ENCODE data around the gene PELI3.

PELI3 gene

DNA sequence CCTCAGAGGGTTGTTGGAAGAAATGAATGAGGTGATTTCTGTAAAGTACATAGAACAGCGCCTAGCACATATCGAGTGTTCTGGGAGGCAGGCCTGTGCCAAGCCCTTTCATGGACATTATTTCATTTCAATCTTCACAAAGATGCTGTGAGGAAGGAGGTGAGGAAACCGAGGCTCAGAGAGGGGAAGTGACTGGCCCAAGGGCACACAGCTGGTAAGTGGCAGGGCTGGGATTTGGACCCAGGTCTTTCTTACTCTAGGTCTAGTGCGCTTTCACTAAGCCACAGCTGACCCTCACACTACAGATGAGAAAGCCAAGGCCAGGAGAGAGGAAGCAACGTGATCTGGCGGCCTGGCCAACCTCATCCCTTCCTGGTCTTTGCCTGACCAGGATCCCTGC lies 2.0 kb downstream of the PELI3 start:
- no peaks in the 10 kb centered on the region for H3K9me2 ChIP-seq (replicated peaks; ENCODE audit: low read depth, low read length)
- H3K36me3 ChIP-seq (ENCODE audit: insufficient read depth, low read length), result no peaks in the 10 kb centered on the region
- no peak overlapping the region for H3K4me2 ChIP-seq (ENCODE audit: low read depth, low read length, poor library complexity, severe bottlenecking)
- peaks cover 28% of the 10 kb centered on the region for H3K4me1 ChIP-seq (ENCODE audit: insufficient read depth, low read length, poor library complexity, severe bottlenecking)
- H3K27me3 ChIP-seq (ENCODE audit: insufficient read depth, low read length, poor library complexity, severe bottlenecking), result no peaks in the 10 kb centered on the region
- no peaks in the 10 kb centered on the region for H4K20me1 ChIP-seq (ENCODE audit: insufficient read depth, low read length, poor library complexity, severe bottlenecking)
- H2AFZ ChIP-seq (ENCODE audit: low read length), result no peak overlapping the region
- no peaks in the 10 kb centered on the region for H3K79me2 ChIP-seq (ENCODE audit: insufficient read depth, low read length)
- H3K9me3 ChIP-seq (ENCODE audit: insufficient read depth, low read depth, low read length), result no peaks in the 10 kb centered on the region
- H3K4me3 ChIP-seq (ENCODE audit: low read length, poor library complexity, severe bottlenecking), result no peak overlapping the region
- TF ChIP-seq, protein P1, sequence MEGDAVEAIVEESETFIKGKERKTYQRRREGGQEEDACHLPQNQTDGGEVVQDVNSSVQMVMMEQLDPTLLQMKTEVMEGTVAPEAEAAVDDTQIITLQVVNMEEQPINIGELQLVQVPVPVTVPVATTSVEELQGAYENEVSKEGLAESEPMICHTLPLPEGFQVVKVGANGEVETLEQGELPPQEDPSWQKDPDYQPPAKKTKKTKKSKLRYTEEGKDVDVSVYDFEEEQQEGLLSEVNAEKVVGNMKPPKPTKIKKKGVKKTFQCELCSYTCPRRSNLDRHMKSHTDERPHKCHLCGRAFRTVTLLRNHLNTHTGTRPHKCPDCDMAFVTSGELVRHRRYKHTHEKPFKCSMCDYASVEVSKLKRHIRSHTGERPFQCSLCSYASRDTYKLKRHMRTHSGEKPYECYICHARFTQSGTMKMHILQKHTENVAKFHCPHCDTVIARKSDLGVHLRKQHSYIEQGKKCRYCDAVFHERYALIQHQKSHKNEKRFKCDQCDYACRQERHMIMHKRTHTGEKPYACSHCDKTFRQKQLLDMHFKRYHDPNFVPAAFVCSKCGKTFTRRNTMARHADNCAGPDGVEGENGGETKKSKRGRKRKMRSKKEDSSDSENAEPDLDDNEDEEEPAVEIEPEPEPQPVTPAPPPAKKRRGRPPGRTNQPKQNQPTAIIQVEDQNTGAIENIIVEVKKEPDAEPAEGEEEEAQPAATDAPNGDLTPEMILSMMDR (conservative IDR thresholded peaks at IDR 0.05; ENCODE audit: low read length), result no peak
- TF ChIP-seq EZH2phosphoT487 (IDR thresholded peaks at IDR 0.05; ENCODE audit: borderline replicate concordance), result no peak
- no peak overlapping the region for H3K9ac ChIP-seq (ENCODE audit: low read depth, low read length, poor library complexity, severe bottlenecking)
- H3F3A ChIP-seq (ENCODE audit: low read depth), result peaks cover 9% of the 10 kb centered on the region; the same call in 1 of the 2 replicates

DNA sequence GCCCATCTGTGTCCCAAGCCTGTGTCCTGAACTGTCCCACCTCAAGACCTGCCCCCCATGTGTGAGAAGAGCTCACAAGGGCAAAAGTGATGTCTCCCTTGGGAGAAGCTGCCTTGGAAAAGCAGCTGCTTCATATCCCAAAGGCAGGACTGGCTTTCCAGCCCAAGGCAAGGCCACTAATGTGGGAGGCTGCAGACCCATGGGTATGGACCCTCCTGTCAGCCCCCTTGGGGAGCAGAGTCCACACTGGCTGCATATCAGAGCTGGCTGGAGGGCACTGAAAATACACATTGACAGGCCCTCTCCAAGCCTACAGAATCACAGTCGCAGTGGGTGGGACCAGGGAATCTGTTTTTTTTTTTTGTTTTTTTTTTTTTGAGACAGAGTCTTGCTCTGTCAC lies 2.7 kb downstream of the PELI3 start:
- Histone ChIP-seq H3K27me3 (ENCODE audit: insufficient read depth, low read length, poor library complexity, severe bottlenecking) (no peaks in the 10 kb centered on the region), H3K4me3 (ENCODE audit: low read length, poor library complexity, severe bottlenecking) (no peak overlapping the region), H3K9ac (ENCODE audit: low read depth, low read length, poor library complexity, severe bottlenecking) (no peak overlapping the region), H3K36me3 (ENCODE audit: insufficient read depth, low read length) (no peaks in the 10 kb centered on the region), H3K4me1 (ENCODE audit: insufficient read depth, low read length, poor library complexity, severe bottlenecking) (peaks cover 28% of the 10 kb centered on the region), H3F3A (ENCODE audit: low read depth) (peaks cover 9% of the 10 kb centered on the region; the same call in 1 of the 2 replicates), H4K20me1 (ENCODE audit: insufficient read depth, low read length, poor library complexity, severe bottlenecking) (no peaks in the 10 kb centered on the region), H3K79me2 (ENCODE audit: insufficient read depth, low read length) (no peaks in the 10 kb centered on the region), H3K4me2 (ENCODE audit: low read depth, low read length, poor library complexity, severe bottlenecking) (no peak overlapping the region), H3K9me3 (ENCODE audit: insufficient read depth, low read depth, low read length) (no peaks in the 10 kb centered on the region), H2AFZ (ENCODE audit: low read length) (no peak overlapping the region), H3K9me2 (replicated peaks; ENCODE audit: low read depth, low read length) (no peaks in the 10 kb centered on the region)
- no peak for TF ChIP-seq EZH2phosphoT487 (IDR thresholded peaks at IDR 0.05; ENCODE audit: borderline replicate concordance)
- TF ChIP-seq, protein P1 (conservative IDR thresholded peaks at IDR 0.05; ENCODE audit: low read length), result no peak

DNA sequence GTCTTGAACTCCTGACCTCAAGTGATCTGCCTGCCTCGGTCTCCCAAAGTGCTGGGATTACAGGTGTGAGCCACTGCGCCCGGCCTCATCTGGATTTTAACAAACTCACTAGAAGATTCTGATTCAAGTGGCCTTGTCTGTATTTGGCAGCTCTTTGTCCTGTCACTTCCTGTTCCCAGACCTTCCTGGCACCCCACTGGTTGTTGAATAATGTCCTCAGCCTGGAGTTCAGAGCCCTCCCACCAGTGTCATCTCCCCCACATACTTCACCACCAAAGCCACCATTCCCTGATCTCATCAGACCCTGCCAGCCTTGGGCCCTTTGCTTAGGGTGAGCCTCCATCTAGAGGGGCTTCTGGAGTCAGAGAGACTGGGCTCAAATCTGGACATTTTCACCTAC lies 3.3 kb downstream of the PELI3 start:
- TF ChIP-seq, protein P1 (conservative IDR thresholded peaks at IDR 0.05; ENCODE audit: low read length), result no peak
- no peak for TF ChIP-seq EZH2phosphoT487 (IDR thresholded peaks at IDR 0.05; ENCODE audit: borderline replicate concordance)
- no peak overlapping the region for H3K9ac ChIP-seq (ENCODE audit: low read depth, low read length, poor library complexity, severe bottlenecking)
- no peak overlapping the region for H3K4me3 ChIP-seq (ENCODE audit: low read length, poor library complexity, severe bottlenecking)

More for the DNA sequence above, 3.3 kb downstream of the PELI3 start:
- Histone ChIP-seq H3K27me3 (ENCODE audit: insufficient read depth, low read length, poor library complexity, severe bottlenecking) (no peaks in the 10 kb centered on the region), H3K36me3 (ENCODE audit: insufficient read depth, low read length) (no peaks in the 10 kb centered on the region), H3K79me2 (ENCODE audit: insufficient read depth, low read length) (no peaks in the 10 kb centered on the region), H2AFZ (ENCODE audit: low read length) (no peak overlapping the region), H3K9me2 (replicated peaks; ENCODE audit: low read depth, low read length) (no peaks in the 10 kb centered on the region), H3K4me2 (ENCODE audit: low read depth, low read length, poor library complexity, severe bottlenecking) (no peak overlapping the region), H3K4me1 (ENCODE audit: insufficient read depth, low read length, poor library complexity, severe bottlenecking) (peaks cover 25% of the 10 kb centered on the region), H3K9me3 (ENCODE audit: insufficient read depth, low read depth, low read length) (no peaks in the 10 kb centered on the region), H3F3A (ENCODE audit: low read depth) (peaks cover 9% of the 10 kb centered on the region; the same call in 1 of the 2 replicates), H4K20me1 (ENCODE audit: insufficient read depth, low read length, poor library complexity, severe bottlenecking) (no peaks in the 10 kb centered on the region)

Data from Loucy (cell line).